Globus pallidus (tissue), 1 donor: ENCODE measurements around the gene ARMH1.
"Not testable (repeated sequence)": the region's sequence is repeated elsewhere in the genome, so short reads cannot be mapped to it uniquely, and the experiment has no call there.

Source experiments
- DNase-seq: peaks from one replicate; pipeline ENCODE4 v3.0.0-alpha.2; 2015; ENCODE audit warnings: low spot score

Gene ARMH1

GRCh38 chr1:44644806-44645205, 29.7 kb upstream of the ARMH1 start:
- peak; percentile 55 for DNase-seq

- DNase-seq: peak; percentile 98
Measured at GRCh38 chr1:44645476-44646244, 28.9 kb upstream of the ARMH1 start.

- DNase-seq: no peak
Measured at GRCh38 chr1:44646261-44647110, 28.0 kb upstream of the ARMH1 start.

- DNase-seq: no peak
Measured at GRCh38 chr1:44647896-44648295, 26.6 kb upstream of the ARMH1 start.

- no peak for DNase-seq
Measured at GRCh38 chr1:44648529-44649250, 25.8 kb upstream of the ARMH1 start.

- no peak for DNase-seq
Measured at GRCh38 chr1:44649788-44650158, 24.7 kb upstream of the ARMH1 start.

GRCh38 chr1:44650159-44650831, 24.2 kb upstream of the ARMH1 start:
- DNase-seq: no peak

GRCh38 chr1:44651069-44651468, 23.4 kb upstream of the ARMH1 start:
- no peak for DNase-seq

- peak; percentile 80 for DNase-seq
Measured at GRCh38 chr1:44652445-44653106, 21.9 kb upstream of the ARMH1 start.

GRCh38 chr1:44653107-44653964, 21.2 kb upstream of the ARMH1 start:
- DNase-seq: no peak

GRCh38 chr1:44654621-44655187, 19.8 kb upstream of the ARMH1 start:
- no peak for DNase-seq

- no peak for DNase-seq
Measured at GRCh38 chr1:44655609-44656008, 18.9 kb upstream of the ARMH1 start.

GRCh38 chr1:44659566-44659965, 14.9 kb upstream of the ARMH1 start:
- DNase-seq: no peak

GRCh38 chr1:44660176-44660575, 14.3 kb upstream of the ARMH1 start:
- DNase-seq: peak; percentile 90

- no peak for DNase-seq
Measured at GRCh38 chr1:44661781-44662682, 12.5 kb upstream of the ARMH1 start.

GRCh38 chr1:44662683-44663030, 11.9 kb upstream of the ARMH1 start:
- no peak for DNase-seq

GRCh38 chr1:44663417-44663816, 11.1 kb upstream of the ARMH1 start:
- no peak for DNase-seq

GRCh38 chr1:44664730-44665370, 9.7 kb upstream of the ARMH1 start:
- DNase-seq: no peak

- DNase-seq: not testable (repeated sequence)
Measured at GRCh38 chr1:44666719-44667118, 7.8 kb upstream of the ARMH1 start.
